Peyer's patch (tissue), 4 donors: ENCODE results near the gene FNDC4.

Source experiments
- CTCF ChIP-seq, 6 experiments: fragments of 450-650 bp in 4 of 6; fragments of 200-600 bp in 2 of 6; sonication (generic) in 1 of 6; IDR thresholded peaks; one replicate each; pipeline ENCODE4 v1.5.1; 2017 to 2019; ENCODE audit warnings: antibody characterized with exemption in 6 of 6, mild to moderate bottlenecking in 3 of 6, moderate library complexity in 1 of 6
- POLR2A ChIP-seq, 2 donors: fragments of 450-650 bp; IDR thresholded peaks; one replicate each; pipeline ENCODE4 v1.5.1; 2017; ENCODE audit warnings: antibody characterized with exemption in 2 of 2, mild to moderate bottlenecking in 2 of 2, moderate library complexity in 2 of 2

- TF ChIP-seq CTCF (IDR thresholded peaks at IDR 0.05) (no peak), POLR2A (IDR thresholded peaks at IDR 0.05) (no peak)
These were observed 23.2 kb upstream of the FNDC4 start for GRCh38 chr2:27518113-27518781.
